Endothelial cell of umbilical vein (primary cell): ENCODE data around the gene TMEM181. TPM values are rescaled to one million over a fixed set of nuclear protein-coding genes. Genes with fewer than 3 reads are reported as not detected.

ENCODE experiments used
- BruUV-seq: library from RNA; stranded (reverse); fragments of 400-500 nt; replicated peaks from 2 replicates; lab custom pipeline; 2021; lab: Mats Ljungman, UMichigan
- CTCF ChIA-PET: fragments of 300-600, 350-600 bp; sonication (Branson Sonifier 250); formaldehyde crosslinking; loops from one replicate; lab custom pipeline; 2021; ENCODE audit warnings: antibody characterized with exemption, inconsistent platforms; lab: Charles Lee
- POLR2A ChIA-PET: fragments of 300-600, 350-600 bp; sonication (Branson Sonifier 250); formaldehyde crosslinking; loops from one replicate; lab custom pipeline; 2021; ENCODE audit warnings: antibody characterized with exemption, inconsistent platforms; lab: Charles Lee
- DNase-seq: peaks from one replicate; pipeline ENCODE4 v3.0.0-alpha.2; 2011; ENCODE audit warnings: low read depth, low spot score
- FAIRE-seq: peaks from 2 replicates; lab custom pipeline; 2011; peaks lifted over from hg19 to GRCh38; lab: Jason Lieb, UNC
- H2AFZ ChIP-seq: 2 replicates; pipeline ENCODE4 v1.6.0; 2012; ENCODE audit warnings: low read depth, low read length, control low read depth, inconsistent platforms
- H3K27ac ChIP-seq: 2 replicates; pipeline ENCODE4 v1.5.1; 2011; ENCODE audit warnings: low read depth, mild to moderate bottlenecking, control low read depth, low read length, moderate library complexity; ENCODE audit not compliant: insufficient read depth
- H3K27me3 ChIP-seq, 2 experiments: 2 replicates each; pipeline versions ENCODE4 v1.6.0 to v1.6.1; 2011; ENCODE audit warnings: low read length in 2 of 2, mixed read lengths in 1 of 2; ENCODE audit not compliant: control insufficient read depth in 2 of 2, insufficient read depth in 2 of 2
- H3K36me3 ChIP-seq, 2 experiments: 2 replicates in 1 of 2; 3 replicates in 1 of 2; pipeline ENCODE4 v1.5.1; 2011; ENCODE audit warnings: low read length in 2 of 2, mild to moderate bottlenecking in 1 of 2, moderate library complexity in 1 of 2; ENCODE audit not compliant: control insufficient read depth in 2 of 2, insufficient read depth in 2 of 2; ENCODE audit errors: extremely low read depth in 1 of 2
- H3K4me1 ChIP-seq: 3 replicates; pipeline ENCODE4 v1.5.1; 2011; ENCODE audit warnings: mild to moderate bottlenecking, low read length; ENCODE audit not compliant: control insufficient read depth, insufficient read depth; ENCODE audit errors: extremely low read depth
- H3K4me2 ChIP-seq: 2 replicates; pipeline ENCODE4 v1.6.1; 2011; ENCODE audit warnings: low read length, control low read depth, mixed read lengths; ENCODE audit not compliant: insufficient read depth
- H3K4me3 ChIP-seq, 3 experiments: fragments of 200-600 bp in 1 of 3; sonication (generic), shearing (Covaris generic) in 1 of 3; replicated peaks in 1 of 3; 2 replicates each; pipeline ENCODE4 v1.5.1; 2011 to 2016; ENCODE audit warnings: control low read depth in 3 of 3, low read length in 3 of 3, mild to moderate bottlenecking in 2 of 3, inconsistent platforms in 1 of 3, low read depth in 1 of 3, moderate library complexity in 1 of 3; ENCODE audit not compliant: insufficient read depth in 1 of 3
- H3K79me2 ChIP-seq: 2 replicates; pipeline ENCODE4 v1.6.0; 2012; ENCODE audit warnings: low read length, inconsistent platforms; ENCODE audit not compliant: control insufficient read depth, insufficient read depth
- H3K9ac ChIP-seq: replicated peaks from 2 replicates; pipeline ENCODE3; 2011; ENCODE audit warnings: low read length, control low read depth; ENCODE audit not compliant: insufficient read depth; ENCODE audit errors: extremely low read depth
- H3K9me1 ChIP-seq: replicated peaks from 3 replicates; pipeline ENCODE4 v1.6.0; 2011; ENCODE audit warnings: mild to moderate bottlenecking, low read length; ENCODE audit not compliant: control insufficient read depth, insufficient read depth; ENCODE audit errors: extremely low read depth
- H3K9me3 ChIP-seq: replicated peaks from 2 replicates; pipeline ENCODE4 v1.5.1; 2012; ENCODE audit warnings: low read length, inconsistent platforms; ENCODE audit not compliant: control insufficient read depth, insufficient read depth
- H4K20me1 ChIP-seq: replicated peaks from 2 replicates; pipeline ENCODE3; 2011; ENCODE audit warnings: mild to moderate bottlenecking, low read length; ENCODE audit not compliant: control insufficient read depth, insufficient read depth; ENCODE audit errors: extremely low read depth
- EZH2 ChIP-seq: IDR thresholded peaks from 2 replicates; pipeline ENCODE4 v1.6.1; 2012; ENCODE audit warnings: borderline replicate concordance, low read depth, mild to moderate bottlenecking, moderate library complexity, low read length, inconsistent platforms; ENCODE audit not compliant: severe bottlenecking
- FOS ChIP-seq: IDR thresholded peaks from 2 replicates; pipeline ENCODE4 v1.6.1; 2011; ENCODE audit warnings: mild to moderate bottlenecking, low read length, moderate library complexity, borderline replicate concordance; ENCODE audit not compliant: insufficient read depth
- GATA2 ChIP-seq: IDR thresholded peaks from 2 replicates; pipeline ENCODE4 v1.7.0; 2011; ENCODE audit warnings: low read depth, mild to moderate bottlenecking, moderate library complexity, mixed read lengths, low read length; ENCODE audit not compliant: insufficient read length, insufficient read depth
- JUN ChIP-seq: IDR thresholded peaks from 2 replicates; pipeline ENCODE4 v1.6.1; 2011; ENCODE audit warnings: borderline replicate concordance, low read depth; ENCODE audit not compliant: insufficient read length, insufficient read depth
- MYC ChIP-seq: IDR thresholded peaks from one replicate; pipeline ENCODE4 v1.6.1; 2011; ENCODE audit warnings: mild to moderate bottlenecking, low read depth, low read length
- POLR2A ChIP-seq: IDR thresholded peaks from 2 replicates; pipeline ENCODE4 v1.6.1; 2012; ENCODE audit warnings: low read depth, mild to moderate bottlenecking, control low read depth, low read length
- POLR2AphosphoS5 ChIP-seq: IDR thresholded peaks from 2 replicates; pipeline ENCODE4 v1.6.1; 2012; ENCODE audit warnings: low read depth, mild to moderate bottlenecking, control low read depth, low read length, moderate library complexity; ENCODE audit not compliant: insufficient read depth
- dilution Hi-C: fragments of 300-500 bp; cut with MboI; formaldehyde crosslinking; loops from one replicate; pipeline ENCODE4 v1.15.0; 2019; ENCODE audit warnings: low sequenced_read_pairs; ENCODE audit not compliant: extremely low pct_ligation_motif_present
- intact Hi-C: fragments of 100-400 bp; cut with micrococcal nuclease; formaldehyde crosslinking; loops from one replicate; pipeline ENCODE4 v1.10.0; 2022
- polyA plus RNA-seq, 4 experiments: library from polyadenylated mRNA; depleted of rRNA in 3 of 4; stranded (reverse) in 3 of 4; unstranded in 1 of 4; fragments of >200 nt; gene quantifications; 2 replicates each; pipeline versions ENCODE4 v1.2.1 to v1.2.3, GENCODE V29; 2011 to 2012; ENCODE audit warnings: missing spikeins in 1 of 4
- total RNA-seq: library from RNA; stranded (reverse); gene quantifications from 2 replicates; pipeline ENCODE4 v1.2.3, GENCODE V29; 2021
- TF ChIP-seq, protein P1 (sequence below), 2 donors: IDR thresholded peaks; 1 replicate in 1 of 2; 2 replicates in 1 of 2; pipeline ENCODE4 v1.5.1; 2011; ENCODE audit warnings: low read length in 2 of 2, mild to moderate bottlenecking in 2 of 2, moderate library complexity in 2 of 2, control low read depth in 1 of 2, inconsistent platforms in 1 of 2, low read depth in 1 of 2; ENCODE audit not compliant: insufficient read depth in 1 of 2; ENCODE audit errors: extremely low read depth in 1 of 2
- TF ChIP-seq, protein P2 (sequence below): IDR thresholded peaks from 2 replicates; pipeline ENCODE4 v1.6.1; 2011; ENCODE audit not compliant: insufficient read depth, insufficient read length

Gene TMEM181
- total and polyA plus RNA-seq, 2 donors (not counting 3 experiments of a cell fraction or from before 2014, with no cell fraction given) = 21.7 to 33.5 TPM

DNA sequence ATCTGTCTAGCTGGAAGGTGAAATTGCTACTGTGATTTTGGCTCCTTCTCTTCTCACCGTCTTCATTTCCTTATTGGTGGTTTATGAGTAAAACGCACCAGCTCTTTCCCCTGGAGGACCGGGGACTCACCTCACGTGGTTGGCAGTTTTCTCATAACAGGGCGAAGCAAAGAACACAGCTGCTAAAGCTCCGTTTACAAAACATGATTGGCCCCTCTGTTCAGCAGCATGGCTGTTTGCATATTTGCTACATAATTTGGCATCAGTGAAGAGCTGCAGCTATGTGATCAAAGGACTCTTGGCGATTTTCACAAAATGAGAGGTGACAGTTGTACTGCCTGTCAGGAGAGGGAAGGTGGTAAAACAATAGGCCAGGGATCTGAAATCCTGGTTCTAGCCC lies 20.5 kb upstream of the TMEM181 start:
- Histone ChIP-seq H3K4me3 (no peak overlapping the region), H3K36me3 (no peaks in the 10 kb centered on the region), H3K9me1 (no peaks in the 10 kb centered on the region), H3K9me3 (no peaks in the 10 kb centered on the region), H3K79me2 (no peaks in the 10 kb centered on the region), H3K27me3 (peaks cover 22 to 45% of the 10 kb centered on the region in 2 experiments), H4K20me1 (no peaks in the 10 kb centered on the region), H3K9ac (no peak overlapping the region), H2AFZ (no peak overlapping the region), H3K4me1 (peaks cover 7% of the 10 kb centered on the region), H3K4me2 (no peak overlapping the region), H3K27ac (no peak overlapping the region)
- ChIA-PET POLR2A (no interaction called here), CTCF (interaction anchor here (1.2 kb wide), 1 partner anchor 21 kb away, joined by 4 read pairs; no protein-coding TSS in a partner anchor)
- intact Hi-C loops = loop anchor here (2.0 kb wide), 1 partner anchor 21 kb away; no protein-coding TSS in a partner anchor
- TF ChIP-seq GATA2 (no peak), MYC (no peak)
- DNase-seq (no peak), FAIRE-seq (no peak)
- BruUV-seq = no TSS peak
- dilution Hi-C loops = no loop called here

DNA sequence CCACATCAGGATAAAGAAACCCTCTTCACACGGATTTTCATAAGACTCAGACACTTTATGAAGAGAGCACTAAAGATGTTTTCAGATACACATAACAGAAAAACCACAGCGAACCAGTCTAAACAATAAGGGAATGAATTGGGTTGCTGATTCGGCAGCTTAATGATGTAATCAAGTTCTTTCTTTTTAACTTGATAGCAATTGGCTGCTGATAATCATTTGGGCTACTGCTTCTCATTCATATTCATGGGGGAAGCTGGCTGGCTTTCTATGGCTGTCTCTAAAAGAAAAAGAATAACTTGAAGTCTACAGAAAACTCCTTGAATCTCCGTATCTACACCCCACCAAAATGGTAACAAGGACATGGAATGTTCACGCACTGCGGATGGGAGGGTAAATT lies 20.0 kb upstream of the TMEM181 start:
- Histone ChIP-seq H3K27ac (no peak overlapping the region), H3K4me3 (no peak overlapping the region), H3K27me3 (peaks cover 22 to 45% of the 10 kb centered on the region in 2 experiments), H3K9me3 (no peaks in the 10 kb centered on the region), H2AFZ (no peak overlapping the region), H3K4me1 (peaks cover 7% of the 10 kb centered on the region), H4K20me1 (no peaks in the 10 kb centered on the region), H3K9ac (no peak overlapping the region), H3K9me1 (no peaks in the 10 kb centered on the region), H3K36me3 (no peaks in the 10 kb centered on the region), H3K79me2 (no peaks in the 10 kb centered on the region), H3K4me2 (no peak overlapping the region)
- no peak for FAIRE-seq
- no peak for DNase-seq
- CTCF ChIA-PET = interaction anchor here (1.2 kb wide), 1 partner anchor 21 kb away, joined by 4 read pairs; no protein-coding TSS in a partner anchor
- no TSS peak for BruUV-seq
- dilution Hi-C loops (no loop called here), intact Hi-C loops (loop anchor here (2.0 kb wide), 1 partner anchor 21 kb away; no protein-coding TSS in a partner anchor)
- POLR2A ChIA-PET = no interaction called here
- TF ChIP-seq JUN = no peak
- no peak for TF ChIP-seq GATA2
- no peak for TF ChIP-seq POLR2A
- TF ChIP-seq, protein P1, sequence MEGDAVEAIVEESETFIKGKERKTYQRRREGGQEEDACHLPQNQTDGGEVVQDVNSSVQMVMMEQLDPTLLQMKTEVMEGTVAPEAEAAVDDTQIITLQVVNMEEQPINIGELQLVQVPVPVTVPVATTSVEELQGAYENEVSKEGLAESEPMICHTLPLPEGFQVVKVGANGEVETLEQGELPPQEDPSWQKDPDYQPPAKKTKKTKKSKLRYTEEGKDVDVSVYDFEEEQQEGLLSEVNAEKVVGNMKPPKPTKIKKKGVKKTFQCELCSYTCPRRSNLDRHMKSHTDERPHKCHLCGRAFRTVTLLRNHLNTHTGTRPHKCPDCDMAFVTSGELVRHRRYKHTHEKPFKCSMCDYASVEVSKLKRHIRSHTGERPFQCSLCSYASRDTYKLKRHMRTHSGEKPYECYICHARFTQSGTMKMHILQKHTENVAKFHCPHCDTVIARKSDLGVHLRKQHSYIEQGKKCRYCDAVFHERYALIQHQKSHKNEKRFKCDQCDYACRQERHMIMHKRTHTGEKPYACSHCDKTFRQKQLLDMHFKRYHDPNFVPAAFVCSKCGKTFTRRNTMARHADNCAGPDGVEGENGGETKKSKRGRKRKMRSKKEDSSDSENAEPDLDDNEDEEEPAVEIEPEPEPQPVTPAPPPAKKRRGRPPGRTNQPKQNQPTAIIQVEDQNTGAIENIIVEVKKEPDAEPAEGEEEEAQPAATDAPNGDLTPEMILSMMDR (IDR thresholded peaks at IDR 0.05; ENCODE audit: extremely low read depth in 1 of 2, insufficient read depth in 1 of 2, low read depth in 1 of 2, low read length in 2 of 2) = no peak
- no peak for TF ChIP-seq POLR2AphosphoS5
- TF ChIP-seq, protein P2, sequence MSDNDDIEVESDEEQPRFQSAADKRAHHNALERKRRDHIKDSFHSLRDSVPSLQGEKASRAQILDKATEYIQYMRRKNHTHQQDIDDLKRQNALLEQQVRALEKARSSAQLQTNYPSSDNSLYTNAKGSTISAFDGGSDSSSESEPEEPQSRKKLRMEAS = no peak
- no peak for TF ChIP-seq EZH2
- TF ChIP-seq FOS = no peak
